Activated gamma-delta T cell treated with Interleukin-2 at 50 U/mL for 16 hours (primary cell): ENCODE measurements around the gene COL17A1.
A peak's percentile ranks its signal among the peaks of the same experiment; 100 is the strongest.

ENCODE experiments used
- DNase-seq: peaks from one replicate; pipeline ENCODE4 v3.0.0-alpha.2; 2020

COL17A1 gene

DNA sequence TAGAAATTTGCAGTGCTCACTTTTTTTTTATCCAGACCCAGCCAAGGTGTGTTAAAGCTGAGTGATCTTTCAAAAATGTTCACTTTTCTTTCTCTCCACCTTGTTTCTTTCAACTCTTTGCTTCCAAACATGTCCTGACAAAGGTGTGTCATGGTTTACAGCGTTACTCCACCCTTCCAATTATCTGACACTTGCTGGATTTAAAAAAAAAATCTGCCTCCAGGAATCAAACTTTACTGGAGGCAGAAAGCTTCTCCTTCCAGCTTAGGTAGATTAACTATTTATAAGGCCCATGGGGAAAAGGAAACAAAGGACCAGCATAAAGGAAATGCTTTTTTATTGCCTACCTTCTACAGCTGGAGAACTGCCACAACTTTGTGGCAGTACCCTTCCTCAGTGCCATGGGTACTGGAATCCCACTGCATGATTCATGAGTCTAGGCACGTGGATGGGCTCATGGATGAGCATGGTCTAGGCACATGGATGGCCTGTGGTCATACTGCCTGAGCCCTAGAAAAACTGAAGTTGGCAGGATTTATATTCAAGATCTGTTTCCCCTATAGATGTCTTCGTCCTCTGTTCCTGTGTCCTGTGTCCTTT lies at the start of gene COL17A1:
Gene COL17A1, minus strand, starts transcription at position 80 of the 600 bp plus-strand sequence. CDS start 5,207 bp downstream, outside the sequence.
- DNase-seq = no peak

- no peak for DNase-seq
These were observed 44.4 kb upstream of the COL17A1 start for GRCh38 chr10:104130041-104130440.

DNA sequence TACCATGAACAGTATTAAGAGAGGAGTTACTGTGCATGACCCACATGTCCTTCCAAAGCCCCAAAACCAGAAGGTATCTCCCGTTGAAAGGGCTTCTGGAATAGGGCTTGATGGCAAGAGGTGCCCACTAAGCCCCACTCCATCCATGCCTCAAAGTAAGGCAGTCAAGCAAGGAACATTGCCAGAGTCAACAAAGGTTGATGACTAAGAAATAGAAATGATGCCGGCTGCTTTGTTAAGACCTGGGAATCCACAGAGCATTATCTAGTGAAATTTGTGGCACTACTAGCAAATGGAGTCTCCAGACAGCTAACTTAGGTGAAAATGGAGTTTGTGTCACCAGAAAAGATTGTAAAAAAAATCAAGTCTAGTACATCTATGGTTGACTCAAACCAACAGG lies 42.5 kb upstream of the COL17A1 start:
- DNase-seq = no peak

- peak; percentile 5 for DNase-seq
These were observed 41.7 kb upstream of the COL17A1 start for GRCh38 chr10:104127411-104127810.

DNA sequence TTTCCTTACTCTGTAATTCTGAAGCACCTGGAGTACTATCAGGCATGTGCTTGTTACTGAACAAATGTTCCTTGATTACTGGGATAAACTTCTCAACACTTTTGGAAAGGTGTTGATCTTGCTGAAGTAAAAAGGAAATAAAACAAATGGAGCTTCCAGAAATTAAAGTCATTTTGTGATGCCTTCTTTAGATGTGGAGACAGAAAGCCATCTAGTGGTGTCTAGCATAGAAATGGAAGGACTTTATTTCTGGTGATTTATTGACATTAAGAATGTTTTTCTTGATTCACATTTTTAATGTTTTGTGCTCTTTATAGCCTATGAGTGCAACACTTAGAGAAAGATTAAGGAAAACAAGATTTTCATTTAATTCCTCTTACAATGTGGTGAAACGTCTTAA lies 37.7 kb upstream of the COL17A1 start:
- no peak for DNase-seq

DNA sequence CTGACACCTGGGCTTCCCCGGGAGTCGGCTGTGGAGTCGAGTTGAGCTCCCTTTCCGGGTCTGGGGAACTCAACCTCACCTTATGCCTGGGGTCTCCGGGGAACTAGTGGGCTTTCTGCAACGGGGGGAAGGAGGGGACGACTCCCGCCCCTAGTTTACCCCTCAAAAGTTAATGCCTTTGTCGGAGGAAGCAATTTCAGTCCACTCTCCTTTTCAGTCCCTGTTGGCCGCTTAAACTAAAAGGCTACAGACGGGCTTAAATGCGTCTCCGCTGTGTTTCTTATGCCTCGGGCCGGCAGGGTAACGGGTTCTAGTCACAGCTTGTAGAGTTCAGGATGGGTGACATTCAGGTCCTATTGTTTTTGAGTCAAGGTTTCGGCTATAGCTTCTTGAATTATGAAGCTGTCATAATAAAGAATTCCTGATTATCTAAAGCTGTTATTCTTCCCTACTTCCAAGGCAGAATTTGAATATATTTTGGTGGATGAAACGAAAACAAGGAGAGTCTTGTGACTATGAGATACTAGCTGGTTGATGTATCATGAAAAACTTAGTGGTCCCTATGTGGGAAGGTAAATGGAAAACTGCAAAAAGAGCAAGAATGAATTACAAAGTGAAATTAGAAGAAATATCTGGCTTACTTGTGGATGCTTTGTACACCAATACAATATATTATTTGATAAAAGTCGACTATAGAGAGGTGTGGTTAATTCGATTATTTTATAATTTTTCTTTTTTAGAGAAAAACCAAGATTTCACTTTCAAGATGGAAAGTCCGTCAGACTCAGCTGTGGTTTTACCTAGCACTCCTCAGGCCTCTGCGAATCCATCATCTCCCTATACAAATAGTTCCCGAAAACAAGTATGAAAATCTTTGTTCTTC lies 36.8 kb upstream of the COL17A1 start:
- DNase-seq = no peak

GRCh38 chr10:104121485-104122224 lies 36.0 kb upstream of the COL17A1 start, which contains the start of gene SFR1:
TSS of gene SFR1 (plus strand) at chr10:104122171. CDS start at chr10:104122184, 13 bp downstream.
- DNase-seq = peak; percentile 98

DNA sequence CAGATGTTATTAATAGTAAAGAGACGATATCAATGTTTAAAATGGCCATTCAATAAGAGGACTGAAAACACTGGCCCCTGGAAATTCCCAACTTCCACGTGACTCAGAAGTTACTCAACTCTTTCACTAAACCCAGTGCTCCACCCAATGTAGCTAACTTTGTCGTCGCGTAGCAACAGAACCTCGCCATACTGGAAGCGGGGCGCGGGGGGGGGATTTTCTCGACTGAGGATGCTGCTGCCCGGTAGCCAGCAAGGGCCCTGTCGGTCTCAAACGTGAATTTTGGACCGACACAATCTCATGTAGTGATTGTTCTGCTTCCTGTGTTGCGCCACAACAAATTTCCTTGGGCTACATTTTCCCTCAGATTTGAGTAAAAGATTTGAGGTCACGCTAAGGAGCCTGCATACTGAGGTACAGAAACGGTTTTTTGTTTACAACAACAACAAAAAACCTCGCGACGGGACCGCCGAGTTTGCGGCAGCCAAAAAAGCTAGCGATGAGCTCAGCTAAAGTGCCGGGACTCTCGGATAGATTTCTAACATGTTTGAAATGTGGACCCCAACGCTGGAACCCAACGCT lies 35.3 kb upstream of the COL17A1 start:
- DNase-seq = peak; percentile 69

- no peak for DNase-seq
These were observed 34.8 kb upstream of the COL17A1 start for GRCh38 chr10:104120512-104120902.

- DNase-seq = no peak
These were observed 34.3 kb upstream of the COL17A1 start for GRCh38 chr10:104119996-104120395.

DNA sequence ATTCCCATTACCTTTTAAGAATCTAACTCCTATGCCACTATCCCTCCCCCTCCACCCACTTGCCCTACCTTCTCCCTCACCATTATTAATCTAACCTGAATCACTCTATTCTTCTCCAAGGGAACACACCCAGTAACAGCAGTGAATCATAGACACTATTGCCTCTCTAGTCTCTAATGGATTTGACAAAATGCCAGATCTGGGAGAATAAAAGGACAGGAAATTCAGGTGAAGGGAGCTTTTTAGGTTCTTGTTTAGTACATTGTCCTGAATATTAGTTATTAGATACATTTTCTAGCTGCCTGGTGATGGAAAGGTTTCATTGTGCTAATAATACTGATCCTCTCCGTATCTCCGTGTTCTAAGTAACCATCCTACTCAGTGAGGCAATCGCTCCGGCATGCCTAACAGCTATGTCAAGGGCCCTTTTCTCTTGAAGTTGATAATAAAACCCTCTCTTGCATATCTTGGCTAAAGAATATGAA lies 32.2 kb upstream of the COL17A1 start:
- no peak for DNase-seq

DNA sequence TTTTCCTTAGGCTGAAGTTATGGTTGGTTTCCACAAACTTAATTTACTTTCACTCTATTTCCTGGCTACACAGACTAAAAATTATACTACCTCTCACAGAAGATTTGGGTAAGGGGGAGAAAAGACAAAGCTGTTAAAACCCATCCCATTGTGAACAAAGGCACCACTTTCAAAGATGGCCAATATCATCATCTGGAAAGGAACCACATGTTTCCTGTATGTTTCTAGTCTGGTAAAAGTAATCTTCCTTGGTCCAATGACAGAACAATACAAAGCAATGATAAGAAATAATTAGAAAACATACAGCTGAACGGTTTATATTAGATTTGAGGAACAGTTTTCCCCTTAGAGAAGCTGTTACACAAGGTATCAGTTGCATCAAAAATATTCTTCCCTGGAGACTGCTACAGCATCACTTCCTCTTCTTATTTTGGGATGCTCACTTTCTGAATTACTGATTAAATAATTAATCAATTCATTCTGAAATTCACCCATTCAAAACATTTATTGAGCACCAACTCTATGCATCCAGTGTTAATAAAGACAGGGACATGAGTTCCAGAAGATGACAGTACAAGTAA lies 27.8 kb upstream of the COL17A1 start:
- no peak for DNase-seq

DNA sequence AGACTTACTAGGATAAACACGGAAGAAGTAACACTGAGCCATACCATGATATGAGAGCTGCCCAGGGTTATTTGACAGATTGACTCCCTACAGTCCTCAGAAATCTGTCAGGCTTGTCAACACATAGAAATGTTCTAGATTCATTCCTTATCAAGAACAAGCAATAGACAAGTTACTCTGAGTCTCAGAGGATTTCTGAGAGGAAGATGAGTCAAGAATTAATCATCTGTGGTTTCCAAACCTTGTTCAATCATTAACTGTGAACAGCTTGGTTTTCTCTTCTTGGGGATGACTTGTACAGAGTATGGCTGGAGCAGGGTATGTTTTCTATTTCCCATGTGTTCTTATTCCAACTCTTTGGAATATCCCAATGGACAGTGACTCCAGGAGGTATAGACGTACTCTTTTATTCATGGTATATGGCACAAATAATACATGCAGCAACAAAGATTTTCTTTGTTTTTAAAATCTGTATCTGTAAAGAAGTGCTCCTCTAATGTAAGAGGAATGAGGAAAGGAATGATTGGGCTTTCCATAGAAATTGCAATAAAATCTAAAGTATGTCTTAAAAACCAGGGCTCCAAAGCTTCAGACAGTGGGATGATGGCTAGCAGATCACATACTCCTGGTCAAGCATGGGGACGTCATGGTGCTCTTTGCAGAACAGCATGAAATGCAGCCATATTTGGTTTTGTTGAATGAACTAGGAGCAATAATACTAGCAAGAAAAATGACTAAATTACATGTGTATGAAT lies 24.4 kb upstream of the COL17A1 start:
- no peak for DNase-seq

DNA sequence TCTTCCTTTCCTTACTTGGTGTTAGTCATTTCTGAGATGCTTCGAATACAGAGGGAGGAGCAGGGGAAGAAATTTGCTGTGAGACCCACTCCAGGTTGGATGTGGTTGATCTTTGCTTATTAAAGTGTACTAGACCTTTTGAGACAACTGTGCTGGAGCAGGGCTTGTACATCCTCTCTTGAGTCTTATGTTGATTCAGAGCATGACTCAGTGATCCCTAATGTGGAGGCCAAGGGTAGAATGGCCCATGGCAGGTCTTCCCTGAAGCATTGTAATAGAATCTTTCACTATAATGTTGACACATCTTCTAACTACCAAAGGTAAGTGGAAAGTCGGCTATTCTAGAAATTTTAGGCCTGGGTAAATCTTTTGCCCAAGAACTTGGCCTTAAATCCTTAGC lies 19.2 kb upstream of the COL17A1 start:
- no peak for DNase-seq

DNA sequence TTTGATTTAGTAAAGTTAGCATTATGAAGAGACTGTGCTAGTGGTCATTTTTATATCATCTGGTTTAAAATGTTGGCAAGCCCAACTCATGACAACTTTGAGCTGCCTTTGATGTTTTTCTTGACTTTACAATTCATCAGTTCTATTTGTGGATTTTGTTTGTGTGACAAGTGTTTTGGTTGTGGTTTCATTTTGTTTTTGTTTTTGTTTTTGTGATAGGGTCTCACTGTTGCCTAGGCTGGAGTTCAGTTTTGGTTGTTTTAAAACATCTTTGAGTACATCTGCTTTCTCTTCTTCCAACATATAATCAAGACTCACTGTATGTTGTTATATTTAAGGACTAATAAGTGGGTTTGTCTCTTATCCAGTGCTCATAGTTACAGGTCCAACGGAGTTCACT lies 18.7 kb upstream of the COL17A1 start:
- no peak for DNase-seq

GRCh38 chr10:104103956-104104355 lies 18.3 kb upstream of the COL17A1 start:
- no peak for DNase-seq

GRCh38 chr10:104101902-104102301 lies 16.2 kb upstream of the COL17A1 start:
- DNase-seq = no peak

DNA sequence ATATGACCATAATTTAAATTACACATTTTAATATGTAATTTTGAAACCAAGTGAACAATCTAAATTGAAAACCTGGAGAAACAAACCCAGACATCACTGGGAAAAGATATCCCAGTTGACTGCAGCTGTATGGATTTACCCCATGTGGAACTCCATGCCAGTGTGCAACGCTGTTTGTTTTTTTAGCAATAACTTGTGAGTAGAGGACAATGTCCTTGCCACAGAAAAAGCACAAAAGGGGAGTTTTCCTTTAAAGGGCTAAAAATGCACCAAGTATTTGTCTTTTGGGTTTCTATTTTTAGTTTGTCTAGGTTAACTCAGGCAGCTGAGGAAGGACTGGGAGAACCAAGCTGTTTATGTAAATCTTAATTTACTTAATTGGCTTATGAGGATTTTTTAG lies 15.1 kb upstream of the COL17A1 start:
- no peak for DNase-seq

DNA sequence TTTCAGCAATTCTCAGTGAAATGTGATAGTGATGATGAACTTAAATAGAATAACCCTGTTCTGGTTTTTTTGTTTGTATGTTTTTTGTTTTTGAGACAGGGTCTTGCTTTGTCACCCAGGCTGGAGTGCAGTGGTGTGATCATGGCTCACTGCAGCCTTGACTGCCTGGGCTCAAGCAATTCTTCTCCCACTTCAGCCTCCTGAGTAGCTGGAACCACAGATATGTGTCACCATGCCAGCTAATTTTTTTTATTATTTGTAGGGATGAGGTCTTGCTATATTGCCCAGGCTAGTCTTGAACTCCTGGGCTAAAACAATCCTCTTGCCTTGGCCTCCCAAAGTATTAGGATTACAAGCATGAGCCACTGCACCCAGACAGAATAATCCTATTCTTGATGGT lies 14.3 kb upstream of the COL17A1 start:
- DNase-seq = no peak

DNA sequence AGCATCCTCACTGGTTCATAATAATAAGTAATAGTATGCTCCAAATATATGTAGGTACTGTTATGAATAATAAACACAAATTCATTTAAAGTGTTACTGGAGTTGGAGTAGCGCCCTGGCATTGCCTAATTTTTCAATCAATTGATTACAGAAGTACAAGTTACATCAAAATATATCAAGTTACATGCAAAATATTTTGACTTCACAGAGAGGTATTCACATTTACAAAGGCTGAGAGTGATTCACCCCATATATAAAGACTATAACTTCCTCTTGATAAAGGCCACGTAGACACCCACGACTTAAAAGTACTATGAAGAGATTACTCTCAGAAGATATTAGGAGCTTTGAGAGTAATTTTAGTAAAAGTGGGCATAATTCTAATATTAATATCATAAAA lies 13.6 kb upstream of the COL17A1 start:
- DNase-seq = no peak

DNA sequence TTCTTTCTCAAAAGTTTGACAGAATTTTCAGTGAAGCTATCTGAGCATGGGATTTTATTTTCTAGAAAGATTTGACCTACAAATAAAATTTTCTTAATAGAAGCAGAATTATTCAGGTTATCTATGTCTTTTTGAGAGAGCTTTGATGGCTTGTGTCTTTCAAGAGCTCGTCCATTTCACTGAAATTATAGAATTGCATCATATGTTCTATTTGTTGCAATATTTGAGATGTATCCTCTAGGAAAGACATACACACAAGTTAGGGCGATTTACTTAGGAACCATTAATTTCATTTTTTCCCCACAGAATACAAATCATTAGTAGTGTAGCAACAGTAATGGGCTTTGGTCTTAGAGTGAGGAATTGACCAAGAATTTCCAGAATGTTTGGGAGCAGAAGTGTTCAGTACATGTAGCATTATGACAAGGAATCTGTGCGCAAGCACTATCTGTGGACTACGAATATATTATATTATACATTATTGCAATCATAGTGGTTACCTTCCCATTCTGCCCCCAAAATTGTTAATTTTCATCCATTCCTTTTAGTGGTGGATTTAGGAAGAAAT lies 12.8 kb upstream of the COL17A1 start:
- no peak for DNase-seq

- no peak for DNase-seq
These were observed 11.0 kb upstream of the COL17A1 start for GRCh38 chr10:104096692-104097091.
